Measurements from ENCODE around the gene SLC12A9.
"Not testable (repeated sequence)": the region's sequence is repeated elsewhere in the genome, so short reads cannot be mapped to it uniquely, and the experiment has no call there.

The SLC12A9 gene

DNA sequence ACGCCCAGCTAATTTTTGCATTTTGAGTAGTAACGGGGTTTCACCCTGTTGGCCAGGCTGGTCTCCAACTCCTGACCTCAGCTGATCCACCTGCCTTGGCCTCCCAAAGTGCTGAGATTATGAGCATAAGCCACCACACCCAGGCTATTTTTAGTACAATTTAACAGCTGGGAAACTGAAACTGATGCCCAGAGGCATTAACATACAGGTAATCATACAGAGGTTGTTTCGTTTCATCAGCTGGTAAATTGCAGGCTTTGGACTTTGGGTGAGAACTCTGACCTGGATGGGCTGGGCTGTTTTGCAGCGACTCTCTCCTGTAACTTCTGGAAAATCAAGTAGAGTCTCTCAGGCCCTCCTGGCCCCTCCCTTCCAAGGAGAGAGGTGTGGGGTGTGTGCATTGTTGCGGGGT lies 49.4 kb downstream of the SLC12A9 start:
- Histone ChIP-seq H3K27ac (ENCODE audit: low read depth, low read length) (no peak overlapping the region), H3F3A (ENCODE audit: insufficient read depth) (no peaks in the 10 kb centered on the region), H3K4me3 (ENCODE audit: insufficient read depth, low read length, poor library complexity, severe bottlenecking) (no peak overlapping the region), H3K9me2 (replicated peaks; ENCODE audit: insufficient read depth, low read length) (no peaks in the 10 kb centered on the region), H4K20me1 (ENCODE audit: low read depth, low read length) (no peaks in the 10 kb centered on the region), H3K27me3 (ENCODE audit: low read length) (no peaks in the 10 kb centered on the region), H3K9me3 (ENCODE audit: insufficient read depth, low read length) (no peaks in the 10 kb centered on the region), H3K36me3 (ENCODE audit: low read length) (no peaks in the 10 kb centered on the region), H3K4me2 (ENCODE audit: low read depth, low read length, poor library complexity, severe bottlenecking) (no peak overlapping the region), H2AFZ (ENCODE audit: low read depth, low read length, severe bottlenecking) (no peak overlapping the region), H3K9ac (ENCODE audit: low read length) (no peak overlapping the region), H3K79me2 (ENCODE audit: insufficient read depth, low read length) (no peaks in the 10 kb centered on the region)
- TF ChIP-seq, protein P1, sequence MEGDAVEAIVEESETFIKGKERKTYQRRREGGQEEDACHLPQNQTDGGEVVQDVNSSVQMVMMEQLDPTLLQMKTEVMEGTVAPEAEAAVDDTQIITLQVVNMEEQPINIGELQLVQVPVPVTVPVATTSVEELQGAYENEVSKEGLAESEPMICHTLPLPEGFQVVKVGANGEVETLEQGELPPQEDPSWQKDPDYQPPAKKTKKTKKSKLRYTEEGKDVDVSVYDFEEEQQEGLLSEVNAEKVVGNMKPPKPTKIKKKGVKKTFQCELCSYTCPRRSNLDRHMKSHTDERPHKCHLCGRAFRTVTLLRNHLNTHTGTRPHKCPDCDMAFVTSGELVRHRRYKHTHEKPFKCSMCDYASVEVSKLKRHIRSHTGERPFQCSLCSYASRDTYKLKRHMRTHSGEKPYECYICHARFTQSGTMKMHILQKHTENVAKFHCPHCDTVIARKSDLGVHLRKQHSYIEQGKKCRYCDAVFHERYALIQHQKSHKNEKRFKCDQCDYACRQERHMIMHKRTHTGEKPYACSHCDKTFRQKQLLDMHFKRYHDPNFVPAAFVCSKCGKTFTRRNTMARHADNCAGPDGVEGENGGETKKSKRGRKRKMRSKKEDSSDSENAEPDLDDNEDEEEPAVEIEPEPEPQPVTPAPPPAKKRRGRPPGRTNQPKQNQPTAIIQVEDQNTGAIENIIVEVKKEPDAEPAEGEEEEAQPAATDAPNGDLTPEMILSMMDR (IDR thresholded peaks at IDR 0.05; ENCODE audit: insufficient read depth, low read length, poor library complexity, severe bottlenecking) = no peak
- TF ChIP-seq EZH2phosphoT487 (conservative IDR thresholded peaks at IDR 0.05; ENCODE audit: low read length) = no peak

DNA sequence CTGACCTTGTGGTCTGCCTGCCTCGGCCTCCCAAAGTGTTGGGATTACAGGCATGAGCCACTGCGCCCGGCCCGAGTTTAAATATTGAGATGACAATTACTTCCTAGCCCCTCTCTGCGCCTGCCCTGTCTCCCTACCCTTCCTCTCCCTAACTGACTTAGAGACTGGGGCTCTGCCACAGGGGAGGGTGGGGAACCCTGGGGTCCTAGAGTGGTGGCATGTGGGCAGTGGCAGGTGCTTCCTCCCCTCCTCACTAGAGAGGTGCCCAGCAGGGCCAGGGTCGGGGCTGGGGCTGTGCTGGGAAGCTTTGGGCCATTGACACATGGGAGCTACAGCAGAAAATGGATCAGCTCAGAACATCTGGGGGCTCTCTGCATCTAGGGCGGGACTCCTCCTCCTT lies 50.1 kb downstream of the SLC12A9 start:
- no peaks in the 10 kb centered on the region for H3K27me3 ChIP-seq (ENCODE audit: low read length)
- no peaks in the 10 kb centered on the region for H3K9me2 ChIP-seq (replicated peaks; ENCODE audit: insufficient read depth, low read length)
- no peak overlapping the region for H3K4me3 ChIP-seq (ENCODE audit: insufficient read depth, low read length, poor library complexity, severe bottlenecking)
- H3K9ac ChIP-seq (ENCODE audit: low read length) = no peak overlapping the region
- no peaks in the 10 kb centered on the region for H3K9me3 ChIP-seq (ENCODE audit: insufficient read depth, low read length)
- H3K4me2 ChIP-seq (ENCODE audit: low read depth, low read length, poor library complexity, severe bottlenecking) = no peak overlapping the region
- no peak overlapping the region for H2AFZ ChIP-seq (ENCODE audit: low read depth, low read length, severe bottlenecking)
- TF ChIP-seq EZH2phosphoT487 (conservative IDR thresholded peaks at IDR 0.05; ENCODE audit: low read length) = no peak
- TF ChIP-seq, protein P1 (IDR thresholded peaks at IDR 0.05; ENCODE audit: insufficient read depth, low read length, poor library complexity, severe bottlenecking) = no peak
- no peaks in the 10 kb centered on the region for H3K36me3 ChIP-seq (ENCODE audit: low read length)
- no peak overlapping the region for H3K27ac ChIP-seq (ENCODE audit: low read depth, low read length)
- H3K79me2 ChIP-seq (ENCODE audit: insufficient read depth, low read length) = no peaks in the 10 kb centered on the region
- no peaks in the 10 kb centered on the region for H3F3A ChIP-seq (ENCODE audit: insufficient read depth)
- no peaks in the 10 kb centered on the region for H4K20me1 ChIP-seq (ENCODE audit: low read depth, low read length)

DNA sequence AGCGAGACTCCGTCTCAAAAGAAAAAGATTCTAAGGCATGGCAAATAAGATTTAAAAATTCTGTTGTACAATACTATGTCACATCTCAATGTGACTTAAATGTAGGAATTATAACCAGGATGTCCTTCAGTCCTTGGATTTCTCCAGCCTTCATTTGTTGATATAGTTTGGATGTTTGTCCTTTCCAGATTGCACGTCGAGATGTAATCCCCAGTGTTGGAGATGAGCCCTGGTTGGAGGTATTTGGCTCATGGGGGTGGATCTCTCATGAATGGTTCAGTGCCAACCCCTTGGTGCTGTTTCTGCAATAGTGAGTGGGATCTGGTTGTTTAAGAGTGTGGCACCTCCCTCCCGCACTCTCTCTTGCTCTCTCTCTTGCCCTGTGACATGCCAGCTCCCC lies 56.0 kb downstream of the SLC12A9 start:
- TF ChIP-seq EZH2phosphoT487 (conservative IDR thresholded peaks at IDR 0.05; ENCODE audit: low read length) = no peak
- TF ChIP-seq, protein P1 (IDR thresholded peaks at IDR 0.05; ENCODE audit: insufficient read depth, low read length, poor library complexity, severe bottlenecking) = no peak
- Histone ChIP-seq H3K36me3 (ENCODE audit: low read length) (no peaks in the 10 kb centered on the region), H3K4me2 (ENCODE audit: low read depth, low read length, poor library complexity, severe bottlenecking) (no peak overlapping the region), H3K4me3 (ENCODE audit: insufficient read depth, low read length, poor library complexity, severe bottlenecking) (no peak overlapping the region), H3K27ac (ENCODE audit: low read depth, low read length) (no peak overlapping the region), H3K9me2 (replicated peaks; ENCODE audit: insufficient read depth, low read length) (no peaks in the 10 kb centered on the region), H3K9ac (ENCODE audit: low read length) (no peak overlapping the region), H3F3A (ENCODE audit: insufficient read depth) (no peaks in the 10 kb centered on the region), H2AFZ (ENCODE audit: low read depth, low read length, severe bottlenecking) (no peak overlapping the region), H3K9me3 (ENCODE audit: insufficient read depth, low read length) (no peaks in the 10 kb centered on the region), H3K79me2 (ENCODE audit: insufficient read depth, low read length) (no peaks in the 10 kb centered on the region), H4K20me1 (ENCODE audit: low read depth, low read length) (no peaks in the 10 kb centered on the region), H3K27me3 (ENCODE audit: low read length) (no peaks in the 10 kb centered on the region)

DNA sequence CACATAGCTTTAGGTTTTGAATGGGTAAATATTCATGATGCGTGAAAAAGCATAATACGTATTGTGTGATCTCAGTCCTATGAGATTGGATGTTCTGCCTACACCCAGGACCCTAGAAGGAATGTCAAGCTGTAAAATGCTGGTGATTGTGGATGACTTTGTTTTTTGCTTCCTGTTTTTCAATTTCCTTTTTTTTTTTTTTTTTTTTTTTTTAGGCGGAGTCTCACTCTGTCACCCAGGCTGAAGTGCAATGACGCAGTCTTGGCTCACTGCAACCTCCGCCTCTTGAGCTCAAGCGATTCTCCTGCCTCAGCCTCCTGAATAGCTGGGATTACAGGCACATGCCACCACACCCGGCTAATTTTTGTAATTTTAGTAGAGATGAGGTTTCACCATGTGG lies 57.9 kb downstream of the SLC12A9 start:
- not testable (repeated sequence) for H3K4me2 ChIP-seq (ENCODE audit: low read depth, low read length, poor library complexity, severe bottlenecking); H3K79me2 ChIP-seq (ENCODE audit: insufficient read depth, low read length); H3K9ac ChIP-seq (ENCODE audit: low read length); H3K9me3 ChIP-seq (ENCODE audit: insufficient read depth, low read length); H3K27ac ChIP-seq (ENCODE audit: low read depth, low read length); H4K20me1 ChIP-seq (ENCODE audit: low read depth, low read length); H3K27me3 ChIP-seq (ENCODE audit: low read length); H3K9me2 ChIP-seq (replicated peaks; ENCODE audit: insufficient read depth, low read length); H3K36me3 ChIP-seq (ENCODE audit: low read length); H2AFZ ChIP-seq (ENCODE audit: low read depth, low read length, severe bottlenecking); H3K4me3 ChIP-seq (ENCODE audit: insufficient read depth, low read length, poor library complexity, severe bottlenecking); H3F3A ChIP-seq (ENCODE audit: insufficient read depth)
